A549 (cell line): ENCODE data around the gene THSD7A.

Source experiments
- EP300 ChIP-seq, 2 experiments: fragments of >200 bp; sonication (Bioruptor Twin); formaldehyde crosslinking; IDR thresholded peaks; 2 replicates in 1 of 2; 3 replicates in 1 of 2; pipeline ENCODE4 v1.6.1; 2016 to 2017
- HDAC2 ChIP-seq: fragments of 200-600 bp; sonication (generic); IDR thresholded peaks from 2 replicates; pipeline ENCODE4 v1.6.1; 2016
- JUNB ChIP-seq: fragments of >200 bp; sonication (Bioruptor Twin); formaldehyde crosslinking; IDR thresholded peaks from 2 replicates; pipeline ENCODE4 v1.6.1; 2016
- TF ChIP-seq, protein P1 (sequence below): fragments of >200 bp; sonication (Bioruptor Twin); formaldehyde crosslinking; IDR thresholded peaks from 3 replicates; pipeline ENCODE4 v1.5.1; 2016

DNA sequence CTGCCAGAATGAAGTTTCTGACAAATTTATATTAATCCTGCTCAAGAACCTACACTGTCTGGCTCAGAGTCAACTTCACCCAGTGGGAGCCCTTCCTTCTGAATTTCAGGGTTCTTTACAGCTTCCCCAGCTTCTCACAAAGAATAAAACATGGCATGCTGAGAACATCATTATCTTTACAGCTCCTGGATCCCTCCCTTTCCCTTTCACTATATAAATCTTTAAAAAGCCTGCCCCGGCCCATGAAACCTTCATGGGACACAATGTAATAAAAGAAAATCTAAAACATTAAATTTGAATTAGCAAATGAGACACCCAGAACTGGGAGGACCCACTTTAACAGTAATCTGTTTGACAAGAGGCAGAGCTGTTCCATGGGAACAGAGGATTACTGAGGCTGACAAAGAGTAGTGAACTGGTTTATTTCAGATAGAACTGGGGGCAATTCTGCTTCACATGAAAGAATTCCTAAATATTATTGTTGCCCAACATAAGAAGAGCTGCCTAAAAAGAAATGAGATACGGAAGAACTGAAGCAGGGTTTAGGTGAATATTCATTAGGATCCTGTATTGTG, 222.8 kb downstream of the THSD7A start:
- TF ChIP-seq, protein P1, sequence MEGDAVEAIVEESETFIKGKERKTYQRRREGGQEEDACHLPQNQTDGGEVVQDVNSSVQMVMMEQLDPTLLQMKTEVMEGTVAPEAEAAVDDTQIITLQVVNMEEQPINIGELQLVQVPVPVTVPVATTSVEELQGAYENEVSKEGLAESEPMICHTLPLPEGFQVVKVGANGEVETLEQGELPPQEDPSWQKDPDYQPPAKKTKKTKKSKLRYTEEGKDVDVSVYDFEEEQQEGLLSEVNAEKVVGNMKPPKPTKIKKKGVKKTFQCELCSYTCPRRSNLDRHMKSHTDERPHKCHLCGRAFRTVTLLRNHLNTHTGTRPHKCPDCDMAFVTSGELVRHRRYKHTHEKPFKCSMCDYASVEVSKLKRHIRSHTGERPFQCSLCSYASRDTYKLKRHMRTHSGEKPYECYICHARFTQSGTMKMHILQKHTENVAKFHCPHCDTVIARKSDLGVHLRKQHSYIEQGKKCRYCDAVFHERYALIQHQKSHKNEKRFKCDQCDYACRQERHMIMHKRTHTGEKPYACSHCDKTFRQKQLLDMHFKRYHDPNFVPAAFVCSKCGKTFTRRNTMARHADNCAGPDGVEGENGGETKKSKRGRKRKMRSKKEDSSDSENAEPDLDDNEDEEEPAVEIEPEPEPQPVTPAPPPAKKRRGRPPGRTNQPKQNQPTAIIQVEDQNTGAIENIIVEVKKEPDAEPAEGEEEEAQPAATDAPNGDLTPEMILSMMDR: no peak
- TF ChIP-seq HDAC2: no peak
- TF ChIP-seq EP300 (IDR thresholded peaks at IDR 0.05): no peak
- TF ChIP-seq JUNB: no peak
